Stimulated activated CD8-positive, alpha-beta memory T cell treated with anti-CD3 and anti-CD28 coated beads, Interleukin-7, amount 100 ng/mL, for 1 hour (primary cell): ENCODE results near the gene PCDHA6.
"Not testable (repeated sequence)": the region's sequence is repeated elsewhere in the genome, so short reads cannot be mapped to it uniquely, and the experiment has no call there.

Source experiments
- DNase-seq, 2 donors: peaks; one replicate each; pipeline ENCODE4 v3.0.0-alpha.2; 2020; ENCODE audit warnings: low read depth in 2 of 2

Gene PCDHA6, protein sequence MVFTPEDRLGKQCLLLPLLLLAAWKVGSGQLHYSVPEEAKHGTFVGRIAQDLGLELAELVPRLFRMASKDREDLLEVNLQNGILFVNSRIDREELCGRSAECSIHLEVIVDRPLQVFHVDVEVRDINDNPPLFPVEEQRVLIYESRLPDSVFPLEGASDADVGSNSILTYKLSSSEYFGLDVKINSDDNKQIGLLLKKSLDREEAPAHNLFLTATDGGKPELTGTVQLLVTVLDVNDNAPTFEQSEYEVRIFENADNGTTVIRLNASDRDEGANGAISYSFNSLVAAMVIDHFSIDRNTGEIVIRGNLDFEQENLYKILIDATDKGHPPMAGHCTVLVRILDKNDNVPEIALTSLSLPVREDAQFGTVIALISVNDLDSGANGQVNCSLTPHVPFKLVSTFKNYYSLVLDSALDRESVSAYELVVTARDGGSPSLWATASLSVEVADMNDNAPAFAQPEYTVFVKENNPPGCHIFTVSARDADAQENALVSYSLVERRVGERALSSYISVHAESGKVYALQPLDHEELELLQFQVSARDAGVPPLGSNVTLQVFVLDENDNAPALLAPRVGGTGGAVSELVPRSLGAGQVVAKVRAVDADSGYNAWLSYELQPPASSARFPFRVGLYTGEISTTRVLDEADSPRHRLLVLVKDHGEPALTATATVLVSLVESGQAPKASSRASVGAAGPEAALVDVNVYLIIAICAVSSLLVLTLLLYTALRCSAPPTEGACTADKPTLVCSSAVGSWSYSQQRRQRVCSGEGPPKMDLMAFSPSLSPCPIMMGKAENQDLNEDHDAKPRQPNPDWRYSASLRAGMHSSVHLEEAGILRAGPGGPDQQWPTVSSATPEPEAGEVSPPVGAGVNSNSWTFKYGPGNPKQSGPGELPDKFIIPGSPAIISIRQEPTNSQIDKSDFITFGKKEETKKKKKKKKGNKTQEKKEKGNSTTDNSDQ

DNA sequence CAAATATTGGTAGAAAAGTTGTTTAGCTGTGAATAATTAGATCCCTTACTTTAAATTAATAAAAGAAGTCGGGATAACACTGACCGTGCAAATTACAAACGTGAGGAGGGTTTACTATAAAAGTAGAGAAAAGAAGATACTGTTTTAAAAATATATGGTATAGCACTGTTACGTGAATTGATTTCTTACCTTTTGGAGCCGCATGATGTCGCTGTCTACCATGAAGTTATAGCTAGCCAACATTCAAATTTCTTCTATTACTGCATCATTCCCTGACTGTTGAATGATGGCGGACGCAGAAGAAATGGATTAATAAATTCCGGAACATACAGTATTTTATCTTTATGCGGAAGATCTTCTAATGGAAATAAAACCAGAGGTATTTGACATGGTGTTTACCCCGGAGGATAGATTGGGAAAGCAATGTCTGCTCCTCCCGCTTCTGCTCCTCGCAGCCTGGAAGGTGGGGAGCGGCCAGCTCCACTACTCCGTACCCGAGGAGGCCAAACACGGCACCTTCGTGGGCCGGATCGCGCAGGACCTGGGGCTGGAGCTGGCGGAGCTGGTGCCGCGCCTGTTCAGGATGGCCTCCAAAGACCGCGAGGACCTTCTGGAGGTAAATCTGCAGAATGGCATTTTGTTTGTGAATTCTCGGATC, at the start of gene PCDHA6:
PCDHA6 (plus strand) TSS at position 257 of the 658 bp plus-strand sequence; CDS start at position 389, 132 bp downstream.
- DNase-seq, result no peak

DNA sequence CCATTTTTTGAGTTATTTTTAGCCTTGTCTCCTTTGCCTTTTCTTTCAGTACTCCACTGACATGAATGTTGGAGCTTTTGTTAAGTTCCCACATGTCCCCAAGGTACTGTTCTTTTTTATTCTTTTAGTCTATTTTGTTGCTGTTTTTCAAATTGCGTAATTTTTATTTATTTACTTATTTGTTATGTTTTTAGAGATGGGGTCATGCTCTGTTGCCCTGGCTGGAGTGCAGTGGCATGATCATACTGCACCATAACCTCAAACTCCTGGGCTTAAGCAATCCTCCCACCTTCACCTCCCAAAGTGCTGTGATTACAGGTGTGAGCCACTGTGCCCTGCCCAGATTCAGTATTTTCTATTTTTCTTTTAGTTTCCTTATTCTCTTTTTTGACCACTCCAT, 47.2 kb upstream of the PCDHA6 start:
- no peak for DNase-seq

DNA sequence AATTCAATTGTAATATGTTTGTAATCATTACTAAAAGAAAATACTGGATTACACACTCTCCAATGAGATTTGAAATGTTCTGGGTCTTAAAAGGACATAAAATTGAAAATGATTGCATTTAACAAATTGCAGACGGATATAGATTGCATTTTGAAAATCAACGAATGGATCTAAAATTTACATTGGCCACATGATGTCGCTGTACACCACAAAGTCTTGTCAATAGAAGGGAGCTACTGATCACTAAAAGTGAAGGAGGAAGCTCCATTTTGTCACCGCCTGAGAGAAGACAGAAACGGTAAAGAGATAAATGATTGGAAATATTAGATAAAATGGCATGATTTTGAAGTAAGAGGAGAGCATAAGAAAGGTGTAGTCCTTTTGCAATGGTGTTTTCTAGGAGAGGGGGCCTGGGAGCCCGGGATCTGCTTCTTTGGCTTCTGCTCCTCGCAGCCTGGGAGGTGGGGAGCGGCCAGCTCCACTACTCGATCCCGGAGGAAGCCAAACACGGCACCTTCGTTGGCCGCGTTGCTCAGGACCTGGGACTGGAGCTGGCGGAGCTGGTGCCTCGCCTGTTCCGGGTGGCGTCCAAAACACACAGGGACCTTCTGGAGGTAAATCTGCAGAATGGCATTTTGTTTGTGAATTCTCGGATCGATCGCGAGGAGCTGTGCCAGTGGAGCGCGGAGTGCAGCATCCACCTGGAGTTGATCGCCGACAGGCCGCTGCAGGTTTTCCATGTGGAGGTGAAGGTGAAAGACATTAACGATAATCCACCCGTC, 41.7 kb upstream of the PCDHA6 start, which contains the start of gene PCDHA1:
PCDHA1 (plus strand) TSS at position 236 of the 782 bp plus-strand sequence.
- DNase-seq, result no peak

DNA sequence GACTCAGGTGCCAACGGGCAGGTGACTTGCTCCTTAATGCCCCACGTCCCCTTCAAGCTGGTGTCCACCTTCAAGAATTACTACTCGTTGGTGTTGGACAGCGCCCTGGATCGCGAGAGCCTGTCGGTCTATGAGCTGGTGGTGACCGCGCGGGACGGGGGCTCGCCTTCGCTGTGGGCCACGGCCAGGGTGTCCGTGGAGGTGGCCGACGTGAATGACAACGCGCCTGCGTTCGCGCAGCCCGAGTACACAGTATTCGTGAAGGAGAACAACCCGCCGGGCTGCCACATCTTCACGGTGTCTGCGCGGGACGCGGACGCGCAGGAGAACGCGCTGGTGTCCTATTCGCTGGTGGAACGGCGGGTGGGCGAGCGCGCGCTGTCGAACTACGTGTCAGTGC, 40.3 kb upstream of the PCDHA6 start:
- not testable (repeated sequence) for DNase-seq

DNA sequence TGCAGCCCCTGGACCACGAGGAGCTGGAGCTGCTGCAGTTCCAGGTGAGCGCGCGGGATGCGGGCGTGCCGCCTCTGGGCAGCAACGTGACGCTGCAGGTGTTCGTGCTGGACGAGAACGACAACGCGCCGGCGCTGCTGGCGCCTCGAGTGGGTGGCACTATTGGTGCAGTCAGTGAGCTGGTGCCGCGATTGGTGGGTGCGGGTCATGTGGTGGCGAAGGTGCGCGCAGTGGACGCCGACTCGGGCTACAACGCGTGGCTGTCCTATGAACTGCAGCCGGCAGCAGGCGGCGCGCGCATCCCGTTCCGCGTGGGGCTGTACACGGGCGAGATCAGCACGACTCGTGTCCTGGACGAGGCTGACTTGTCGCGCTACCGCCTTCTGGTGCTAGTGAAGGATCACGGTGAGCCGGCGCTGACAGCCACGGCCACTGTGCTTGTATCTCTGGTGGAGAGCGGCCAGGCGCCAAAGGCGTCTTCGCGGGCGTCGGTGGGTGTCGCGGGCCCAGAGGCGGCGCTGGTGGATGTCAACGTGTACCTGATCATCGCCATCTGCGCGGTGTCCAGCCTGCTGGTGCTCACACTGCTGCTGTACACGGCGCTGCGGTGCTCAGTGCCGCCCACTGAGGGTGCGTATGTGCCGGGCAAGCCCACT, 39.8 kb upstream of the PCDHA6 start:
- DNase-seq, result not testable (repeated sequence)

DNA sequence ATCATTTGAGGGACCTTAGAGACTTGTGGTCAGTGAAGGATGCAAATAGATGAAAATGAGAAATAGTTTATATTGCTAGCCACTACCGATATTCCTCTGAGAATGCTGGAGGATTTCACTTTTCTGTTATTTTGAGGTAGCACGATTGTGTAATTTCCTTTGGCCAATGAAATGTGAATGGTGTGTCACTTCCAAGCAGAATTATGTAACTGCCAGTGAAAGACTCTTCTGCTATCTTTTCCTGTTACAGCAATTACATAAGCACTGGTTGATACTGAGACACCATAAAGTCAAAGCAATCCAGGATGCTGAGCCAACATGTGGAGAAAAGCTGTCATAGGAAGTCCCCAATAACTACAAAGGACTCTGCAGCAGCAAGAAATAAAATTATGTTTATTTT, 36.7 kb upstream of the PCDHA6 start:
- DNase-seq, result no peak

DNA sequence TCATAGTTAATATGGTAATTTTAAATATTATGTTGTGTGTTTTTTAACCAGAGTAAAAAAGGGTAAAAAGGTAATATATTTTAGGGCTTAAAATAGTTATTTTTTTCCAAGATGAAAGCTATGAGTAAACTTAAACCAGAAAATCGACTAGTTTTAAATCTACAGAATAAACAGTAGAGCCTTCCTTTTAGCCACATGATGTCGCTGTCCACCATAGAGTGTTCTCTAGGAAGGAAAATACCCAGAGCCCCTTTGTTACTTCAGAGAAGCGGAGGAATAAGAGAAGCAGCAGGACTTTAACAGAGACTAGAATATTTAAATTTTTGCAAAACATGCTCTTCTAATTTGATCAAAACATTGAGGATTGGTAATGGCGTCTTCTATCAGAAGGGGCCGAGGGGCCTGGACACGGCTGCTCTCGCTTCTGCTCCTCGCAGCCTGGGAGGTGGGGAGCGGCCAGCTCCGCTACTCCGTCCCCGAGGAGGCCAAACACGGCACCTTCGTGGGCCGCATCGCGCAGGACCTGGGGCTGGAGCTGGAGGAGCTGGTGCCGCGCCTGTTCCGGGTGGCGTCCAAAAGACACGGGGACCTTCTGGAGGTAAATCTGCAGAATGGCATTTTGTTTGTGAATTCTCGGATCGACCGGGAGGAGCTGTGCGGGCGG, 33.0 kb upstream of the PCDHA6 start, which contains the start of gene PCDHA2:
PCDHA2 (plus strand) TSS at position 258 of the 664 bp plus-strand sequence.
- DNase-seq, result no peak

DNA sequence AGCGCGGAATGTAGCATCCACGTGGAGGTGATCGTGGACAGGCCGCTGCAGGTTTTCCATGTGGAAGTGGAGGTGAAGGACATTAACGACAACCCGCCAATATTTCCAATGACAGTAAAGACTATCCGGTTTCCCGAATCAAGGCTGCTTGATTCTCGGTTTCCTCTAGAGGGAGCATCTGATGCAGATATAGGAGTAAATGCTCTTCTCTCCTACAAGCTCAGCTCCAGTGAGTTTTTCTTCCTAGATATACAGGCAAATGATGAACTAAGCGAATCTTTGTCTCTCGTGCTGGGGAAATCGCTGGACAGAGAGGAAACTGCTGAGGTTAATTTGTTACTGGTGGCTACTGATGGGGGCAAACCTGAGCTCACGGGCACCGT, 32.5 kb upstream of the PCDHA6 start:
- no peak for DNase-seq

DNA sequence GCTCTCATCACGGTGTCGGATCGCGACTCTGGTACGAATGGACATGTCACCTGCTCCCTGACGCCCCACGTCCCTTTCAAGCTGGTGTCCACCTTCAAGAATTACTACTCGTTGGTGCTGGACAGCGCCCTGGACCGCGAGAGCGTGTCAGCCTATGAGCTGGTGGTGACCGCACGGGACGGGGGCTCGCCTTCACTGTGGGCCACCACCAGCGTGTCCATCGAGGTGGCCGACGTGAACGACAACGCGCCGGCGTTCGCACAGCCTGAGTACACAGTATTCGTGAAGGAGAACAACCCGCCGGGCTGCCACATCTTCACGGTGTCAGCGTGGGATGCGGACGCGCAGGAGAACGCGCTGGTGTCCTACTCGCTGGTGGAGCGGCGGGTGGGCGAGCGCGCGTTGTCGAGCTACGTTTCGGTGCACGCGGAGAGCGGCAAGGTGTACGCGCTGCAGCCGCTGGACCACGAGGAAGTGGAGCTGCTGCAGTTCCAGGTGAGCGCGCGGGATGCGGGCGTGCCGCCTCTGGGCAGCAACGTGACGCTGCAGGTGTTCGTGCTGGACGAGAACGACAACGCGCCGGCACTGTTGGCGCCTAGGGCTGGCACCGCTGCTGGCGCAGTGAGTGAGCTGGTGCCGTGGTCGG, 31.6 kb upstream of the PCDHA6 start:
- not testable (repeated sequence) for DNase-seq

DNA sequence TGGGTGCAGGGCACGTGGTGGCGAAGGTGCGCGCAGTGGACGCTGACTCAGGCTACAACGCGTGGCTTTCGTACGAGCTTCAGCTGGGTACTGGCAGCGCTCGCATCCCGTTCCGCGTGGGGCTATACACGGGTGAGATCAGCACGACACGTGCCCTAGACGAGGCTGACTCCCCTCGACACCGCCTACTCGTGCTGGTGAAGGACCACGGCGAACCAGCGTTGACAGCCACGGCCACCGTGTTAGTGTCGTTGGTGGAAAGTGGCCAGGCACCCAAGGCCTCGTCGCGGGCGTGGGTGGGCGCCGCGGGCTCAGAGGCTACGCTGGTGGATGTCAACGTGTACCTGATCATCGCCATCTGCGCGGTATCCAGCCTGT, 31.1 kb upstream of the PCDHA6 start:
- no peak for DNase-seq

DNA sequence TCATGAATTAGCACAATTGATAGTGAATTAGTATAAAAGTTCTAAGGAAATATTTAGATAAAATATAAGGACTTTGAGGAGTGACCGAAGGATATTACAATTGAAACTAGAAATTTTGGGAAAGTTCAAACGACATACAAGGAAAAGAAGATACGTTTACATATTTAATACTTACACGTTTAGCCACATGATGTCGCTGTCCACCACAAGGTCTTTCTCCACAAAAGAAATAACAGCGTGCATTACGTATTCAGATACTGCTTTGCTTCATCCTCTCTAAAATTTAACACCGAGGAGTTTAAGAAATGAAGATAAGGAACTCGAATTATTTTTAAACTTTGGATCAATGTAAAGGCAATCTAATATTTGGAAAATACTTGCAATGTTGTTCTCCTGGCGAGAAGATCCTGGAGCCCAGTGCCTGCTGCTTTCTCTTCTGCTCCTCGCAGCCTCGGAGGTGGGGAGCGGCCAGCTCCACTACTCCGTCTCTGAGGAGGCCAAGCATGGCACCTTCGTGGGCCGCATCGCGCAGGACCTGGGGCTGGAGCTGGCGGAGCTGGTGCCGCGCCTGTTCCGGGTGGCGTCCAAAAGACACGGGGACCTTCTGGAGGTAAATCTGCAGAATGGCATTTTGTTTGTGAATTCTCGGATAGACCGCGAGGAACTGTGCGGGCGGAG, 26.8 kb upstream of the PCDHA6 start, which contains the start of gene PCDHA3:
PCDHA3 (plus strand) TSS at position 242 of the 678 bp plus-strand sequence.
- no peak for DNase-seq

DNA sequence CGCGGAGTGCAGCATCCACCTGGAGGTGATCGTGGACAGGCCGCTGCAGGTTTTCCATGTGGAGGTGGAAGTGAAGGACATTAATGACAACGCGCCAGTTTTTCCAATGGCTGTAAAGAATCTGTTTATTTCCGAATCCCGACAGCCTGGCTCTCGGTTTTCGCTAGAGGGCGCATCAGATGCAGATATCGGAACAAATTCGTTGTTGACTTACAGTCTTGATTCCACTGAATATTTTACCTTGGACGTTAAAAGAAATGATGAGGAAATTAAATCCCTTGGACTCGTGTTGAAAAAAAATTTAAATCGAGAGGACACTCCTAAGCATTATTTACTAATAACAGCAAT, 26.3 kb upstream of the PCDHA6 start:
- DNase-seq, result no peak

DNA sequence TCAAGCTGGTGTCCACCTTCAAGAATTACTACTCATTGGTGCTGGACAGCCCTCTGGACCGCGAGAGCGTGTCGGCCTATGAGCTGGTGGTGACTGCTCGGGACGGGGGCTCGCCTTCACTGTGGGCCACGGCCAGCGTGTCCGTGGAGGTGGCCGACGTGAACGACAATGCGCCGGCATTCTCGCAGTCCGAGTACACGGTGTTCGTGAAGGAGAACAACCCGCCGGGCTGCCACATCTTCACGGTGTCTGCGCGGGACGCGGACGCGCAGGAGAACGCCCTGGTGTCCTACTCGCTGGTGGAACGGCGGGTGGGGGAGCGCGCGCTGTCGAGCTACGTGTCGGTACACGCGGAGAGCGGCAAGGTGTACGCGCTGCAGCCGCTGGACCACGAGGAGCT, 25.4 kb upstream of the PCDHA6 start:
- DNase-seq, result not testable (repeated sequence)

DNA sequence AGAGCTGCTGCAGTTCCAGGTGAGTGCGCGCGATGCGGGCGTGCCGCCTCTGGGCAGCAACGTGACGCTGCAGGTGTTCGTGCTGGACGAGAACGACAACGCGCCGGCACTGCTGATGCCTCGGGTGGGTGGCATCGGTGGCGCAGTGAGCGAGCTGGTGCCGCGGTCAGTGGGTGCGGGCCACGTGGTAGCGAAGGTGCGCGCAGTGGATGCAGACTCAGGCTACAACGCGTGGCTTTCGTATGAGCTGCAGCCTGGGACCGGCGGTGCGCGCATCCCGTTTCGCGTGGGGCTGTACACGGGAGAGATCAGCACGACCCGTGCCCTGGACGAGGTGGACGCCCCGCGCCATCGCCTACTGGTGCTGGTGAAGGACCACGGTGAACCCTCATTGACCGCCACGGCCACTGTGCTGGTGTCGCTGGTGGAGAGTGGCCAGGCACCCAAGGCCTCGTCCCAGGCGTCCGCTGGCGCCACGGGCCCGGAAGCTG, 24.9 kb upstream of the PCDHA6 start:
- DNase-seq, result no peak

DNA sequence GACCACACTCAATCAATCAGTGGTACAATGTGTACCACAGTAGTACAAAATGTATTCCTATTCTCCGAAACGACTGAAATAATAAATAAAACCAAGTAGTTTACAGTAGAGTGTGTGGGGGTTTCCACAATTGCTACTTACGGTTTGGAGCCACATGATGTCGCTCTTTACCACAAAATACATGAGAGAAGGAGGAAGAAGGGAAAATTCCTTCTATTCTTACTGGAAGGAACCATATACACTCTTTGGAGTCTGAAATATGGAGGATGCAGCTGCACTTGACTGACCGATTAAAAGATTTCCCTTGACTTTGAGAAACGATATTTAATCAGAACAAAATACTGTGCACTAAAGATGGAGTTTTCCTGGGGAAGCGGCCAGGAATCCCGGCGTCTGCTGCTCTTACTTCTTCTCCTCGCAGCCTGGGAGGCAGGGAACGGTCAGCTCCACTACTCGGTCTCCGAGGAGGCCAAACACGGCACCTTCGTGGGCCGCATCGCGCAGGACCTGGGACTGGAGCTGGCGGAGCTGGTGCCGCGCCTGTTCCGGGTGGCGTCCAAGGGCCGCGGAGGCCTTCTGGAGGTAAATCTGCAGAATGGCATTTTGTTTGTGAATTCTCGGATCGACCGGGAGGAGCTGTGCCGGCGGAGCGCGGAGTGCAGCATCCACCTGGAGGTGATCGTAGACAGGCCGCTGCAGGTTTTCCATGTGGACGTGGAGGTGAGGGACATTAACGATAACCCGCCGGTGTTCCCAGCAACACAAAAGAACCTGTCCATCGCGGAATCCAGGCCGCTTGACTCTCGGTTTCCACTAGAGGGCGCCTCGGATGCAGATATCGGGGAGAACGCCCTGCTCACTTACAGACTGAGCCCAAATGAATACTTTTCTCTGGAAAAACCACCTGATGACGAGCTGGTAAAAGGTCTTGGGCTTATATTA, 20.7 kb upstream of the PCDHA6 start, which contains the start of gene PCDHA4:
PCDHA4 (plus strand) TSS at position 235 of the 942 bp plus-strand sequence.
- DNase-seq, result no peak

DNA sequence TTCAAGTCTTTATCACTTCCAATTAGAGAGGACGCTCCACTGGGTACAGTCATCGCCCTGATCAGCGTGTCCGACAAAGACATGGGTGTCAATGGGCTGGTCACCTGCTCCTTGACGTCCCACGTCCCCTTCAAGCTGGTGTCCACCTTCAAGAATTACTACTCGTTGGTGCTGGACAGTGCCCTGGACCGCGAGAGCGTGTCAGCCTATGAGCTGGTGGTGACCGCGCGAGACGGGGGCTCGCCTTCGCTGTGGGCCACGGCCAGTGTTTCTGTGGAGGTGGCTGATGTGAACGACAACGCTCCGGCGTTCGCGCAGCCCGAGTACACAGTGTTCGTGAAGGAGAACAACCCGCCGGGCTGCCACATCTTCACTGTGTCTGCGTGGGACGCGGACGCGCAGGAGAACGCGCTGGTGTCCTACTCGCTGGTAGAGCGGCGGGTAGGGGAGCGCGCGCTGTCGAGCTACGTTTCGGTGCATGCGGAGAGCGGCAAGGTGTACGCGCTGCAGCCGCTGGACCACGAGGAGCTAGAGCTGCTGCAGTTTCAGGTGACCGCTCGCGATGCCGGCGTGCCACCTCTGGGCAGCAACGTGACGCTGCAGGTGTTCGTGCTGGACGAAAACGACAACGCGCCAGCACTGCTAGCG, 19.4 kb upstream of the PCDHA6 start:
- DNase-seq, result not testable (repeated sequence)

DNA sequence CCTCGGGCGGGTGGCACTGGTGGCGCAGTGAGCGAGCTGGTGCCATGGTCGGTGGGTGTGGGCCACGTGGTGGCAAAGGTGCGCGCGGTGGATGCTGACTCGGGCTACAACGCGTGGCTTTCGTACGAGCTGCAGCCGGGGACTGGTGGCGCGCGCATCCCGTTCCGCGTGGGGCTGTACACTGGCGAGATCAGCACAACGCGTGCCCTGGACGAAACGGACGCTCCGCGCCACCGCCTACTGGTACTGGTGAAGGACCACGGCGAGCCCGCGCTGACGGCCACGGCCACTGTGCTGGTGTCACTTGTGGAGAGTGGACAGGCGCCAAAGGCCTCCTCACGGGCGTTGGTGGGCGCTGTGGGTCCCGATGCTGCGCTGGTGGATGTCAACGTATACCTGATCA, 18.9 kb upstream of the PCDHA6 start:
- DNase-seq, result no peak
